Esophagus muscularis mucosa (tissue), 4 donors: ENCODE measurements around the gene TMEM132C. TPM values are rescaled to one million over a fixed set of nuclear protein-coding genes. Genes with fewer than 3 reads are reported as not detected.

ENCODE experiments used
- DNase-seq: peaks from one replicate; pipeline ENCODE4 v3.0.0-alpha.2; 2017; ENCODE audit errors: extremely low spot score
- H3K27ac ChIP-seq, 4 donors: fragments of 200-600 bp; sonication (generic); replicated peaks in 1 of 4; 1 replicate in 3 of 4; 2 replicates in 1 of 4; pipeline ENCODE4 v1.5.1; 2016 to 2019; ENCODE audit warnings: mild to moderate bottlenecking in 1 of 4
- H3K27me3 ChIP-seq, 4 donors: fragments of 200-600 bp; sonication (generic); one replicate each; pipeline versions ENCODE4 v1.5.1 to v1.6.0; 2016 to 2019
- H3K36me3 ChIP-seq, 4 donors: fragments of 200-600 bp; sonication (generic); one replicate each; pipeline ENCODE4 v1.5.1; 2016 to 2019
- H3K4me1 ChIP-seq, 4 donors: fragments of 200-600 bp; sonication (generic); one replicate each; pipeline ENCODE4 v1.5.1; 2016 to 2019
- H3K4me3 ChIP-seq, 4 donors: fragments of 200-600 bp; sonication (generic); 1 replicate in 2 of 4; 2 replicates in 2 of 4; pipeline ENCODE4 v1.5.1; 2016 to 2019; ENCODE audit warnings: mild to moderate bottlenecking in 4 of 4, moderate library complexity in 1 of 4
- H3K9me3 ChIP-seq, 4 donors: fragments of 200-600 bp; sonication (generic); 1 replicate in 3 of 4; 2 replicates in 1 of 4; pipeline ENCODE4 v1.5.1; 2016 to 2019
- EP300 ChIP-seq: sonication (generic); formaldehyde crosslinking; IDR thresholded peaks from one replicate; pipeline ENCODE4 v1.6.1; 2017; ENCODE audit warnings: antibody characterized with exemption
- POLR2A ChIP-seq: fragments of 450-650 bp; IDR thresholded peaks from one replicate; pipeline ENCODE4 v1.6.1; 2017; ENCODE audit warnings: antibody characterized with exemption, moderate library complexity, mild to moderate bottlenecking, low read depth
- POLR2AphosphoS5 ChIP-seq, 2 donors: sonication (generic); formaldehyde crosslinking; IDR thresholded peaks; one replicate each; pipeline ENCODE4 v1.6.1; 2017; ENCODE audit warnings: antibody characterized with exemption in 2 of 2
- WGBS: methylation state at CpG from one replicate; pipeline ENCODE4 v1.1.5; 2018; 5-methylcytosine and 5-hydroxymethylcytosine counted together
- intact Hi-C: fragments of 100-400 bp; cut with DNase I; formaldehyde crosslinking; loops from one replicate; pipeline ENCODE4 v1.15.1; 2023
- total RNA-seq, 4 donors: library from RNA; depleted of rRNA; stranded (reverse); fragments of >200 nt; gene quantifications; one replicate each; pipeline versions ENCODE4 v1.1.0 to v1.2.1, GENCODE V29; 2016
- TF ChIP-seq, protein P1 (sequence below), 3 experiments: fragments of 200-600 bp in 2 of 3; fragments of 450-650 bp in 1 of 3; sonication (generic) in 2 of 3; IDR thresholded peaks; one replicate each; pipeline ENCODE4 v1.5.1; 2017 to 2019; ENCODE audit warnings: antibody characterized with exemption in 3 of 3, mild to moderate bottlenecking in 2 of 3, moderate library complexity in 1 of 3

Gene TMEM132C
- total RNA-seq, 4 donors from 2014 or later, result 2.9 to 3.8 (median 3.5) TPM

DNA sequence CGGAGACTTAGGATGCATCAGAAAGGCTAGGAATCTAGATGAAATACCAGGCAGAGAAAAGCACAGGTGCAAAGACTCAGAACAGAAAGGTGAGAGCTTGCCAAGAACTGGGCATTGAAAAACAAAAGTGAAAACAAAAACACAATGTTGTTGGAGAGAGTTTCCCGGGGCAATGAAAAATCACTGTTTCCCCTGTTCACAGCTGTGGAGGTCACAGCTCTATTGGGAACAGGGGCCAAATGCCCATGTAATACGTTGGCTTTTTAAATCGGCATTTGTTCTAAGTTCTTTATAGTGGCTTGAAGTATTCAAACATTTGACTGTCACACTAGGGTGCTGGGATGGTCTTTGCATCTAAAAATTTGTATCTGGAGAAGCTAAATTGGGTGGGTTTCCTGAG is 448.5 kb downstream of the TMEM132C start:
- DNase-seq, result no peak
- H3K4me1 ChIP-seq, result no peaks in the 10 kb centered on the region
- no peak overlapping the region for H3K4me3 ChIP-seq
- TF ChIP-seq EP300, result no peak
- TF ChIP-seq POLR2A, result no peak
- TF ChIP-seq, protein P1, sequence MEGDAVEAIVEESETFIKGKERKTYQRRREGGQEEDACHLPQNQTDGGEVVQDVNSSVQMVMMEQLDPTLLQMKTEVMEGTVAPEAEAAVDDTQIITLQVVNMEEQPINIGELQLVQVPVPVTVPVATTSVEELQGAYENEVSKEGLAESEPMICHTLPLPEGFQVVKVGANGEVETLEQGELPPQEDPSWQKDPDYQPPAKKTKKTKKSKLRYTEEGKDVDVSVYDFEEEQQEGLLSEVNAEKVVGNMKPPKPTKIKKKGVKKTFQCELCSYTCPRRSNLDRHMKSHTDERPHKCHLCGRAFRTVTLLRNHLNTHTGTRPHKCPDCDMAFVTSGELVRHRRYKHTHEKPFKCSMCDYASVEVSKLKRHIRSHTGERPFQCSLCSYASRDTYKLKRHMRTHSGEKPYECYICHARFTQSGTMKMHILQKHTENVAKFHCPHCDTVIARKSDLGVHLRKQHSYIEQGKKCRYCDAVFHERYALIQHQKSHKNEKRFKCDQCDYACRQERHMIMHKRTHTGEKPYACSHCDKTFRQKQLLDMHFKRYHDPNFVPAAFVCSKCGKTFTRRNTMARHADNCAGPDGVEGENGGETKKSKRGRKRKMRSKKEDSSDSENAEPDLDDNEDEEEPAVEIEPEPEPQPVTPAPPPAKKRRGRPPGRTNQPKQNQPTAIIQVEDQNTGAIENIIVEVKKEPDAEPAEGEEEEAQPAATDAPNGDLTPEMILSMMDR (IDR thresholded peaks at IDR 0.05), result no peak
- TF ChIP-seq POLR2AphosphoS5 (IDR thresholded peaks at IDR 0.05), result no peak
- H3K27me3 ChIP-seq, result no peaks in the 10 kb centered on the region
- H3K36me3 ChIP-seq, result no peaks in the 10 kb centered on the region
- WGBS, result 61% methylated on average over 4 of the region's 4 CpGs
- H3K27ac ChIP-seq, result no peak overlapping the region
- peaks cover 0 to 13% (median 0%) of the 10 kb centered on the region in 4 donors for H3K9me3 ChIP-seq
- intact Hi-C loops, result no loop called here

- no peak overlapping the region for H3K27ac ChIP-seq
- 78% methylated on average over 10 of the region's 10 CpGs for WGBS
- no peaks in the 10 kb centered on the region for H3K36me3 ChIP-seq
- H3K9me3 ChIP-seq, result no peaks in the 10 kb centered on the region
- H3K4me3 ChIP-seq, result no peak overlapping the region
- TF ChIP-seq, protein P1 (IDR thresholded peaks at IDR 0.05), result no peak
- intact Hi-C loops, result no loop called here
- no peak for DNase-seq
- no peaks in the 10 kb centered on the region for H3K4me1 ChIP-seq
- H3K27me3 ChIP-seq, result no peaks in the 10 kb centered on the region
These were observed 457.6 kb downstream of the TMEM132C start for GRCh38 chr12:128724468-128725046.

DNA sequence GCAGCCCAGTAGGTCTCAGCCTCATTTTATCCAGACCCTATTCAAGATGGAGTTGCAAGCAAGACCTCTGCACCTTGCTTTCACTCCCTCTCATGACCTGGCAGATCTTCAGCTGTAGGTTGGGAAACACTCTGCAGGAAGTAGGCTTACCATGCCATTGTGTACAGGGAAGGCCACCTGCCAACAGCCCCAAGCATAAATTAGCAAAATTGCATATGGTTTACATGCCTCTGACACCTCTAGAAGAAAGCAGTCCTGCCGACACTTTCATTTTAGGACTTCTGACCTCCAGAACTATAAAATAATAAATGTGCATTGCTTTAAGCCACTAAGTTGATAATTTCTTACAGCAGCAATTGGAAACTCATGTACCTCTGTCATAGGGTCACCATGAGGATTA is 459.9 kb downstream of the TMEM132C start:
- intact Hi-C loops, result no loop called here
- WGBS, result 71% methylated on average over 1 of the region's 1 CpG
- DNase-seq, result no peak
- Histone ChIP-seq H3K36me3 (no peaks in the 10 kb centered on the region), H3K27me3 (peaks cover 0 to under 1% (median 0%) of the 10 kb centered on the region in 4 donors), H3K4me3 (no peak overlapping the region), H3K4me1 (no peaks in the 10 kb centered on the region), H3K9me3 (no peaks in the 10 kb centered on the region), H3K27ac (no peak overlapping the region)
- TF ChIP-seq POLR2AphosphoS5 (IDR thresholded peaks at IDR 0.05), result no peak
- no peak for TF ChIP-seq POLR2A

DNA sequence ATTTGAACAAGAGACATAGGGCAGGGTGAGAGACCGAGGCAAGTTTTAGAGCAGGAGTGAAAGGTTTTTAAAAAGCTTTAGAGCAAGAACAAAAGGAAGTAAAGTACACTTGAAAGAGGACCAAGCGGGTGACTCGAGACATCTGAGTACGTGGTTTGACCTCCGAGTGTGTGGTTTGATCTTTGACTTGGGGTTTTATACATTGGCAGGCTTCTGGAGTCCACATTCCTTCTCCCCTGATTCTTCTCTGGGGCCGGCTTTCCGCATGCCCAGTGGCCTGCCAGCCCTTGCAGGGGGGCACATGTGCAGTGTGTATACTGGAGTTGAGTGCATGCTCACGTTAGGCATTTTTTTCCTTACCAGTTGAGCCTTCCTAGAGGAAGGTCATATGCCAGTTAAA is 460.5 kb downstream of the TMEM132C start:
- 79% methylated on average over 8 of the region's 8 CpGs for WGBS
- intact Hi-C loops, result no loop called here
- H3K36me3 ChIP-seq, result no peaks in the 10 kb centered on the region

GRCh38 chr12:128727999-128728398 is 461.0 kb downstream of the TMEM132C start:
- TF ChIP-seq, protein P1 (IDR thresholded peaks at IDR 0.05), result no peak
- TF ChIP-seq POLR2AphosphoS5 (IDR thresholded peaks at IDR 0.05) (no peak), POLR2A (no peak), EP300 (no peak)
- H3K4me1 ChIP-seq, result no peaks in the 10 kb centered on the region
- WGBS, result 91% methylated on average over 4 of the region's 4 CpGs
- no peak for DNase-seq
- H3K27me3 ChIP-seq, result peaks cover 0 to 12% (median 0%) of the 10 kb centered on the region in 4 donors
- H3K27ac ChIP-seq, result no peak overlapping the region
- no peaks in the 10 kb centered on the region for H3K9me3 ChIP-seq
- no peaks in the 10 kb centered on the region for H3K36me3 ChIP-seq
- intact Hi-C loops, result no loop called here
- no peak overlapping the region for H3K4me3 ChIP-seq

More for the DNA sequence above, 460.5 kb downstream of the TMEM132C start:
- H3K27ac ChIP-seq, result no peak overlapping the region
- no peak overlapping the region for H3K4me3 ChIP-seq
- no peaks in the 10 kb centered on the region for H3K4me1 ChIP-seq
- no peaks in the 10 kb centered on the region for H3K9me3 ChIP-seq
- TF ChIP-seq, protein P1 (IDR thresholded peaks at IDR 0.05), result no peak
- TF ChIP-seq POLR2AphosphoS5 (IDR thresholded peaks at IDR 0.05), result no peak
- H3K27me3 ChIP-seq, result peaks cover 0 to 7% (median 0%) of the 10 kb centered on the region in 4 donors
- no peak for DNase-seq
